Stimulated activated CD4-positive, alpha-beta T cell treated with anti-CD3 and anti-CD28 coated beads, Interleukin-15, amount 100 ng/mL, for 1 hour (primary cell): Measurements from ENCODE around the gene ZNF576.
"Not testable (repeated sequence)": the region's sequence is repeated elsewhere in the genome, so short reads cannot be mapped to it uniquely, and the experiment has no call there.

ENCODE experiments used
- DNase-seq, 2 donors: peaks; one replicate each; pipeline ENCODE4 v3.0.0-alpha.2; 2020; ENCODE audit warnings: low read depth in 1 of 2, low spot score in 1 of 2

ZNF576 gene

DNA sequence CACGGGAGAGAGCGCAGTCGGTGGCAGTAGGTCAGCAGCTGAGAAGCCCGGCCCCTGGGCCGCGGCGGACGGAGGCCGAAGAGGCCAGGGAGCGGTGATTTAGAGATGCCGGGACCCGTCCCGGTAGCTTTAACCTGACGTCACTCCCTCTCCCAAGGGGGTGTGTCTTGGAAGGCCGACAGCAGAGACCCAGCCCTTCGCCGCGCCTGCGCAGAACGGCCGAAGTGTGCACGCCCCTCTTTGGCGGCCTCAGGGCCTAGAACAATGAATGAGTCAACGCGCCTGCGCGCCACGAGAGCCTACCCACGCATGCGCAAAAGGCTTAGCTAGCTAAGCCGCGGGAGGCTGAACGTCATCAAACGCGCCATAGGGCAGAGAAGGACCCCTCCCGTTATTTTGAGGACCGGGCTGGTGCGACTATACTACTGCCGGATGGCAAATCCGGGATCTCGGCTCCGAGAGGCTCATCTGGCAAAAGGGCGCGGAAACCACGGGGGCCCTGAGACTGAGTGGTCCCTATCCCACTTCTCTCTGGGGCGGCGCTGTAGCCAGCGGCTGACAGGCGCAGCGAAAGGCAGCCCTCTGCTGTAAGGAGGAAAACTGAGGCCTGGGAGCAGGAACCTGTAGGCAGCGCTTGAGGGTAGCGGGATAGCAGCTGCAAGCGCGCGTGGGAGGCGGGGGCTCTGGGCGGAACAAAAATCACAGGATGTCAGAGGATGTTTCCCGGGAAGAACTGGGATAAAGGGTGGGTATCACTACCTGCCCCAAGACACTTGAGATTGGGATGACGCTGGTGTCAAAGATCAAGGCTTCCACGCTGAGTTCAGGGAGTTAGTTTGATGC is at the start of gene ZNF576, which contains the start of gene IRGQ:
ZNF576 (plus strand) TSS at position 597 of the 843 bp plus-strand sequence. CDS start 514 bp downstream, outside the sequence.
IRGQ (minus strand) TSS at position 136 of the 843 bp plus-strand sequence. CDS start 796 bp downstream, outside the sequence.
- DNase-seq: peak; percentile 100

- DNase-seq: not testable (repeated sequence)
Observed at GRCh38 chr19:43547926-43548325, 48.5 kb upstream of the ZNF576 start.

GRCh38 chr19:43548706-43549105 is 47.7 kb upstream of the ZNF576 start:
- no peak for DNase-seq

DNA sequence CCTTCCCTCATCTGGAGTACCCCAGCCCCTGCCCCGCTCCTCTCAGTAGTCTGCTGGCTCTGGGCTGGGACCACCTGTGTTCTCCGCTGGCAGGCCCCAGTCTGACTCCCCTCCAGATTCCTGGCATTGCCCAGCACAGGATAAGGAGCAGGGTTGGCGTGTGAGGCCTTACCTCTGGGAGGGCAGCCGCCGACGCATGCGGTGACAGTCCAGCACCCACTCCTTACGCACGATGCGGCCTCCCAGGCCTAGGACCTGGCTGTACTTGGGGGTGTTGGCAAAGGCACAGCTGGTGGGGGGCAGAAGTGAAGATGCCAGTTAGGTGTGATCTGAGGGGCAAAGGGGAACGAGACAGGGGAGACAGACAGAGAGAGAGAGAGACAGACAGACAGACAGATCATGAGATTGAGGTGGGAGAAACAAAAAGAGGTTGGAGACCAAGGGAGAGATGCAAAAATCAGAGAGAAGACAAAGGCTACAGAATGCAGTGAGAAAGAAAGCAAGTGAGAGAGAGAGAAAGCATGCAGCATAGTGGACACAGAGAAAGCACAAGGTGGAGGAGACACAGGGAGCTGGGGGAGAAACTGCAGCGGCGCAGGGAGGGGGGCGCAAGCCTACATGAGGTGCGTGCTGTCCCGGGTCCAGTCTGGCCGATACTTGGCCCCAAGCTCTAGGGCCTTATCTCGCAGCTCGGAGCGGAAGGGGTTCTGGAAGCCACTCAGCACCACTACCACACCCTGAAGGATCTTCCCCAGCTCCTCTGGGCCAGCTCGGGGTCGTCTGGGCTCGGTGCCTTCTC is 44.8 kb upstream of the ZNF576 start:
- no peak for DNase-seq

DNA sequence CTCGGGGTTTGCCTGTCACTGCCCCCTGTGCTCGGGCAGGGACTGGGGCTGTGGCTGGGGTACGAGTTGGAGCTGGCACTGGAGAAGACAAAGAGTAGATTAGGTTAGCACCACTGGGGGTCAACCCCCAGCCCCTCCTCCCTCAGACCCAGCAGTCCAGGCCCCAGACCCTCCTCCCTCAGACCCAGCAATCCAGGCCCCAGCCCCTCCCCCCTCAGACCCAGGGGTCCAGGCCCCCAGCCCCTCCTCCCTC is 44.3 kb upstream of the ZNF576 start:
- no peak for DNase-seq

DNA sequence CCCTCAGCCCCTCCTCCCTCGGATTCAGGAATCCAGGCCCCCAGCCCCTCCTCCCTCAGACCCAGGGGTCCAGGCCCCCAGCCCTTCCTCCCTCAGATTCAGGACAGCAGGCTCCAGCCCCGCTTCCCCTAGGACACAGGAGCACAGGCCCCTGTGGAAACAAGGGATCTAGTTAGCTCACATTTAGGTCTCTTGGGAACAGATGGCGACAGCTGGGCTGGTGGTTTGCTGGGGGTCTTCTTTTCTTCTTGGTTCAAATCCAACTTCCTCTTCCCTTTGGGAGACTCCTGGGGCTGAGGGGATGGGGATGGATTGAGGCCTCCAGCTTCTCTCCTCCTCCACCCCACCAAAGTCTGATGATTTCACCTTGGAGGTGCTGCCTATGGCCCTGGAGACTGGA is 43.8 kb upstream of the ZNF576 start:
- no peak for DNase-seq

DNA sequence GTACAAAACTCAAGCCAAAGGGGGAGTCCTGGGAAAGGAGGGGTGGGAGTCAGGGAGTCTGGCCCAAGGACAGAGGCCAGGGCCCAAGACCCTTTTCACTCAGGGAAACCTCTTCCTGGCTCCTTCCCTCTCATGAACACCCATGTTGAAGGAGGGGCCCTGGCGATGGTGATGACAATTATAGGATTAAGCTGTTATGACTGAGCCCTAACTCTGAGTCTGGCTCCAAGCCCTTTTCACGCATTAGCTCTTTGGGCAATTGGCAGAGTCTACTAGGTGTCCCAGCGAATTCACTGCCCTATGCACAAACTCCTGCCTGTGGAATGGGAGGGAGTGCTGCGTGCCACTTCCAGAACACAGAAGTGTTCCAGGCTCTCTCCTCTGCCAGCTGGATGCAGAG is 42.7 kb upstream of the ZNF576 start:
- DNase-seq: no peak

DNA sequence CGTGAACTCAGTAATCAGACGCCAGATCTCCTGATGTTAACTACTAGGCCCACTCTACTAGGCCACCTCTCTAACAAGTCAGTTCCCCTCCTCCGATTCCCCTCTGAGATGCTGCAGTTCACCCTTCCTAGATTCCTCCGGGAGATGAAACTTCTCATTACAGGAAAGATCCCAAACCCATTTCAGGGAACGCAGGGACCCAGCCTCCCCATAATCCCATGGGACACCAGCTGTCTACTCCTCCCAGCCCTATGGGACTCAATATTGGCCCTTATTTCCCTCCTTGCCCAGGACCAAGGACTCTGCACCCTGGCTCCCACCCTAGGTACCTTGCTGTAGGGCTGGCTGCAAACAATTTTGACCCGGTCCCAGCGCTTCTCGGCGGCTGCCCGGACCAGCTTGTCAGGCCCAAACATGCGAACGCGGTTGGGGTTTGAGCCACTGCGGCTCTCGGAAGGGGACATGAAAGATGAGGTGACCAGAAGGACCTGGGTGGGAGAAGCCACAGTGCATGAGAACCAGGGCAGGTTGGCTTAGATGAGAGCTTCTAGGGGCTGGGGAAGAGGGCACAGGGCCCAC is 42.0 kb upstream of the ZNF576 start:
- DNase-seq: no peak

DNA sequence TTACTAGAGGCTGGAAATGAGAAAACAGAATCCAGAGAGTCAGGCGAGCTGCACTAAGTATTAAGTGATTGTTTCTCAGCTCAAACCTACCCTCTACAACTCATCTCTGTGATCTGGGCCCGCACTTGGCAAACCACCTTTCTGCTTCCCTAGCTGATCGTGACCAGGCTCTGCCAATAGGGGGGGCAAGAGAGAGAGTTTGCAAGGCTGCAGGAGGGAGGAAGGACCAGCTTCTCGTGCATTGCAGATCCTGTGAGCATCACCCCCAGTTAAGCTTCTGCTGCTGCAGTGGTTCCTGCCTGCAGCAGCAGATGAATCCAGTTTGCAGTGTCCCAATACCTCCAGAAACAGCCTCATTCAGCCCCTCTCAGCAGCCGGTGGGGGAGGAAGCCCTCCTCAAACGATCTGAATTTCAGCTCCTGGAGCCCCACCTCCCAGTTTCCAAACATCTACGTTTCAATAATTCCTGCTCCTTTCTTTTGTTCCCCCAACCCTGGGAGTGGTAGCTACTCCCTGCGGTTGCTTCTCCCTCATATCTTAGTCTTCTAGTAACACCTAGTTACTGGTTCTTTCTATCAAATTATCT is 41.1 kb upstream of the ZNF576 start:
- DNase-seq: peak; percentile 57 to 65

GRCh38 chr19:43560687-43561086 is 35.7 kb upstream of the ZNF576 start:
- DNase-seq: no peak

DNA sequence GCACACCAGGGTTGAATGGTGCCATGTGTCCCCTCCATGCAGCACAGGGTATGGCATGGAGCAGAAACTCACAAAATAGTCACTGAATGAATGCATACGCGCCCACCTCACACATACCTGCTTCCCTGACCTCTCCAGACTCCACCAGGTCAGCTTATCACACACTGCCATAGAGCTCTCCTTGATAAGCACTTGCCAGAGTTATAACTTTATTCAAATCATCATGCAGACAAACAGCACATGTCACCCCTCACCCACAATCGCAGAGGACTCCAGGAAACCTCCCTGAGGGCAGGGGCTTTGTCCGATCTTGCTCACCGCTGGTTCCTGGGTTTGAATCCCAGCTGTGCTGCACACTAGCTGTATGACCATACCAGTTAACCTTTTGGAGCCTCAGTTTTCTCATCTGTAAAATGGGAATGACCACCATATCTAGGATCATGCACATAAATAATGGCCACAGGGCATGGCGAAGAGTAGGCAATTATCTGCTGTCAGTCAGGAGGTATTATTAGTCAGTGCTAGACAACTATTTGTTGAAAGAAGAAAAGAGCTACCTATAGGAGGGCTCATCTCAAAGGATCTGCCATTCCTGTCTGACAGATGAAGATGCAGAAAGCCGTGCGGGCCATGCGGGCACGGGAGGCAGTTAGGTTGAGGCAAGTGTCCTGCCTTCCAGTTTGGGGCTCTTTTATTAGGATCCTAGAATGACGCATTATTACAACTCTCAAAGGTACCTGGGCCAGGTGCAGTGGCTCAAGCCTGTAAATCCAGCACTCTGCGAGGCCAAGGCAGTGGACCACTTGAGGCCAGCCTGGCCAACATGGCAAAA is 35.0 kb upstream of the ZNF576 start:
- DNase-seq: no peak

- no peak for DNase-seq
Observed at GRCh38 chr19:43562226-43562697, 34.1 kb upstream of the ZNF576 start.

DNA sequence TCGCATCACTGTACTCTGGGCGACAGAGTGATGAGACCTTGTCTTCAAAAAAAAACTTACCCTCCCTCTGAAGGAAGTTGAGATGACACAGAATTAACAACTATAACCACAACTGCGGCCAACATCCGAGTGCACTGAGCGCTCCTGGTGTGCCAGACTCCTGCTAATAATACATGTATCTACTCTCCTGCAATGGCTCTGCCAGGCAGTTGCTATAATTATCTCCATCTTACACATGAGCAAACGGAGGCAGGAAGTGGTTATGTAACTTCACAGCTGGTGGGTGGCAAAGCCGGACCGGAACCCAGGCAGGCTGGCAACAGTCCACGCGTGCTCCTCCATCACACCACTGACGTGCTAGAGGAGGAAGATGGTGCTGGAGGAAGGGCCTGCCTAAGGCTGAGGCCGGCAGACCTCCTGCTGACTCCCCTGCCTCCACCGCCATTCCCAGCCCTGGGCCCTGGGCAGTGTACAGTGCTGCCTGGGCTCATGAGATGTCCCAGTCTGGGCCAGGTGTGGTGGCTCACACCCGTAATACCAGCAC is 33.6 kb upstream of the ZNF576 start:
- DNase-seq: peak; percentile 24 to 56

DNA sequence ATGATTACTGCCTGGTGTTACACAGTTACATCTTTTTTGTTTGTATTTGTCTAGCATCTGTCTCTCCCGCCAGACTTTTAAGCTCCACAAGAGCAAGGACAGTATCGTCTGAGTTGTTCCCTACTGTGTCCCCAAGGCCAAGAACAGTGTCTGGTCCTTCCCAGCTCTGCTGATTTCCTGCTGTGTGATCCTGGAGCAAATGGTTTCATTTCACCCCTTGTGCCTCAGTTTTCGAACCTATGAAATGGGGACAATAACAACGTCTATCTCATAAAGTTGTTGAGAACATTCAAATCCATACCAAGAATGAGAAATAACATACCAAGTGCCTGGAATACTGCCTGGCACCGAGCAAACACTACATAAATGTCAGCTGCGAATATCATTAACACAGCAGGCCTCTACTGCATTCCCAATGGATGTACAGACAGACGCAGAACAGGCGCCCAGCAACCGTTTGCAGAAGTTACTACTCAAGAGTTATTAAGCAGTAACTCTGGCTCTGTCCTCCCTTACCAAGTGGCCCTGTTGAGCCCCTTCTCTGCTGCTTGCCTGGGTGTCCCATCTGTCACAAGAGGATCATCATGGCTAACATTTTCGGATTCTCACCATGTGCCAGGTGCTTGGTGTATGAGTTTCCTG is 32.5 kb upstream of the ZNF576 start:
- no peak for DNase-seq

DNA sequence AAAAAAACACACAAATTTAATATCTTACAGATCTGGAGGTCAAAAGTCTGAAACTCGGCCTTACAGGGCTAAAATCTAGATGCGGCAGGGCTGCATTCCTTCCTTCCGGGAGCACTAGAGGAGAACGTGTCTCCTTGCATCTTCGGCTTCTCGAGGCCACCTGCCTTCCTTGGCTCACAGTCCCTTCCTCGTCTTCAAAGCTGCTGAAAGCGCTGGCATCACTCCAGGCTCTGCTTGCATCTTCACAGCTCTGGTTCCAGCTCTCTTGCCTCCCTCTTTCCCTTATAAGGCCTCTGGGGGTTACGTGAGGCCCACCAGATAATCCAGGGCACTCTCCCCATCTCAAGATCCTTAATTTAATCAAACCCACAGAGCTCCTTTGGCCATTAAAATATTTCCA is 31.6 kb upstream of the ZNF576 start:
- DNase-seq: no peak

GRCh38 chr19:43569657-43570056 is 26.7 kb upstream of the ZNF576 start:
- DNase-seq: no peak

GRCh38 chr19:43570174-43570791 is 26.1 kb upstream of the ZNF576 start:
- DNase-seq: no peak

DNA sequence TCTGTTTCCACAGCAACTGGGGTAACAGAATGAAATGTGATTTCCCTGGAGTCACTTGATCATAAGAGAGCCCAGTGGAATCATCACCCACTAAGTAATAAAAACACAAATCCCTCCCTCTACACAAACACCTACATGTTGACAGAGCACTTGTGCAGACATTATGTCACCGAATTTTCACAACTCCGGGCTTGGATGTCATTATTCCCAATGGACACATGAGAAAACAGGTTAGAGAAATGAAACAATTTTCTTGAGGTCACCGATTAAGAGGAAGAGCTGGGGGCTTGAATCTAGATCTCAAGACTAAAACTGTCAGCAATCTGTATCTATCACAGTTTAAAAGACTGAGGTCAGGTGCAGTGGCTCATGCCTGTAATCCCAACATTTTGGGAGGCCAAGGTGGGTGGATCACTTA is 24.2 kb upstream of the ZNF576 start:
- no peak for DNase-seq

GRCh38 chr19:43574424-43575155 is 21.8 kb upstream of the ZNF576 start:
- DNase-seq: no peak
